ELF-1 (cell line): Measurements from ENCODE around the gene CYGB.
"Not testable (repeated sequence)": the region's sequence is repeated elsewhere in the genome, so short reads cannot be mapped to it uniquely, and the experiment has no call there.

ENCODE experiments used
- DNase-seq: peaks from one replicate; pipeline ENCODE4 v3.0.0-alpha.2; 2016; ENCODE audit warnings: low read depth, low spot score

Gene CYGB

DNA sequence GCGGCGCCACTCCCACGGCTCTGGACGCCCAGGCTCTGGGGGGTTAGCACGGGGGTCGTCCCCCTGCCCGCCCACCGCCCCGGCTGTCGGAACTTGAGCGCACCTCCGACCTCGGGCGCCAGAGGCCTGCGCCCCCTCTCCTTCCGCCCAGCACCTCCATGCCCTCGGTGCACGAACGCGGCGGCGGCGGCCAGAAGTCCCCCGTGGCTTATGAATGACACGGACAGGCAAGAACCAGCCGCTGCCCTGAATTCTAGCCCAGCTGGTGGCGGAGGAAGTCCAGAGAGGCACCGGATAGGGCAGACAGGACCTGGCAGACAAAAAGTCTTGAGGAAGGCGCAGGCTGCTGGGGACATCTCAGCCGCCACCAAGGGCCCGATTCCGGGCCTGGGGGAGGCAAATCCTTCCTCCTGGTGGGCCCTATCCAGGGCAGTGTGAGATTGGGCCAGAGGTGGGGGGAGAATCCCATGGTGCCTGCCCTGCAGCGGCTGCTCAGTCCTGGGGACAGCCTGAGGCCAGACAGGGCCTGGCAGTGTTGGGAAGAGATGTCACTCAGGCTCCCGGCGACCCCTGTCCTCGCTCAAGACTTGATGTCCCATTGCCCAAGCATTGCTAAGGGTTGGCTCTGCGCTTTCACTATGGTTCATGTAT lies 897 bp upstream of the CYGB start:
- DNase-seq, result no peak

DNA sequence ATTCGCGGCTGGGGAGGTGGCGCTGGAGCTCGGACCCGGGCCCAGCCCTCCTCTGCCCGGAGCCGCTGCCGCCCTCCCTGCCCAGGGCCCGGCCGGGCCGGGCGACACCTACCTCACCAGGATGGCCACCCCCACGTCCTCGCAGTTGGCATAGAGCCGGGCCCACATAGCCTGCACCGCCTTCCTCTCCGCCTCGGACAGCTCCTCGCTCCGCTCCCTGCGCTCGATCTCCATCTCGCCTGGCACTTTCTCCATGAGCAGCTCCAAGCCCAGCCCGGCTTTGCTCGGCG lies 276 bp downstream of the CYGB start:
- DNase-seq, result no peak

DNA sequence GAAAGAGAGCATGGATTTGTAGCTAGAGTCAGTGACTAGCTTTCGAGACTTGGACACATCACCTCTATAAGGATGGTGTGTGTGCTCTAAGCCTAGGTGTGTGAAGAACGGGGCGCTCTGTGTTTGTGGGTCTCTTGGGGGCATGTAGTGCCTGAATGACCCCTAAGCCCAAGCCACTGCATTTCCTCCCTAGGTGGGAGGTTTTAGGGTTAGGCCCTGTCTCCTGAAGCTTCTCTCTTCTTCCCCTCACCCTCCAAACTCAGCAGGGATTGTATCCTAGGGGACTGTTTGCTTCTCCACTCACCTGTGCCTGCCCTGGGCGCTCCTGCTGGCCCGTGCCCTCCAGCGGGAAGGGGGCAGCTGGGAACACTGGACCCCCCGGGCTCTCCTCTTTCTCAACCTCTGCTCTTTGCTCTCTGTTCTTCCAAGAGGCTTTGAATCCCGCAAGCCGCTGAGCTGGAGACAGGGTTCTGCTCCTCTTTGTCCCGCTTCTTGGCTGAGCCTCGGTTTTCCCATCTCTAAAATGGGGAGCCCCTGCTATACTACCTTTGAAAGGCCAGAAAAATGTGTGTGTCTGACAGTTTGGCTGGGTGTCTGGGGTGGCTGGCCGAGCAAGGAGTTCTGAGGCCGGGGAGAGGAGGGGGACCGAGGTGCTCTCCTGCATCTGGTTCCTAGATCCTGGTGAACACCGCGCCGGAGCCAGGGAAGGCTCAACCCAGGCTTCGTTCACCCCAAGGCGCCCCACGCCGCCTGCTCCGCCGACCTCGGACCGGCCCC lies 810 bp downstream of the CYGB start:
- DNase-seq, result no peak

DNA sequence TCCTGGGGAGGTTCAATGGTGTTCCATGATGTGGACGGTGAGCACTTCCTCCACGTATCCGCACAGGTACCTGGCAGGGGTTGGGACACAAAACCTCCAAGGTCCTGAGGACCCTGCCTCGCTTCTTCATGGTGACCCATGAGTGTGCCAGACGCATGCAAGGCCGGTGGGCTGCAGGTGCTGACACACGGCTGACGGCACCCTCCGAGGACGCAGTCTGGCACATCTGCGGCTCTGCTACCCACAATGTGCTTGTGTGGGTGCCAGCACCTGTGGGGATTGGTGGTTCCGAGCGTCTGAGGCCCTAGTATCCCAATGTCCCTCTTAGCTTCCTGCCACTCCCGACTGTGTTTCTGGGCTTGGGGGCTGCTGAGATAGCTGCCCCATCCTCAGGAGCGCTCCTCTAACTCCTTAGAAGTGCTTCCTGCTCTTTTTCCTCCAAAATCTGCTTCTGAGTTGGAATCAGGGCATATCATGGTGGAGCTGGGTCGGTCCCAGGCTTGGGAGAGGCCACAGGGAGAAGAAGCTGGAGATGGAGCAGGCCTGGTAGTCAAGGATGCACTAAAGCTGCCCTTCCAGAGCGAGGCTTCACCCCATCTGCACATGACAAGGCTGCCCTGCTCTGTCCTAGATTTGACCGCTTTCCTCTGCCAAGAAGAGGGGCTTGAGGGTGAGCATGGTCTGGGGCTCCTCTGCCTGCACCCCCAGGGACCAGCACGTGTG lies 1.6 kb downstream of the CYGB start:
- no peak for DNase-seq

DNA sequence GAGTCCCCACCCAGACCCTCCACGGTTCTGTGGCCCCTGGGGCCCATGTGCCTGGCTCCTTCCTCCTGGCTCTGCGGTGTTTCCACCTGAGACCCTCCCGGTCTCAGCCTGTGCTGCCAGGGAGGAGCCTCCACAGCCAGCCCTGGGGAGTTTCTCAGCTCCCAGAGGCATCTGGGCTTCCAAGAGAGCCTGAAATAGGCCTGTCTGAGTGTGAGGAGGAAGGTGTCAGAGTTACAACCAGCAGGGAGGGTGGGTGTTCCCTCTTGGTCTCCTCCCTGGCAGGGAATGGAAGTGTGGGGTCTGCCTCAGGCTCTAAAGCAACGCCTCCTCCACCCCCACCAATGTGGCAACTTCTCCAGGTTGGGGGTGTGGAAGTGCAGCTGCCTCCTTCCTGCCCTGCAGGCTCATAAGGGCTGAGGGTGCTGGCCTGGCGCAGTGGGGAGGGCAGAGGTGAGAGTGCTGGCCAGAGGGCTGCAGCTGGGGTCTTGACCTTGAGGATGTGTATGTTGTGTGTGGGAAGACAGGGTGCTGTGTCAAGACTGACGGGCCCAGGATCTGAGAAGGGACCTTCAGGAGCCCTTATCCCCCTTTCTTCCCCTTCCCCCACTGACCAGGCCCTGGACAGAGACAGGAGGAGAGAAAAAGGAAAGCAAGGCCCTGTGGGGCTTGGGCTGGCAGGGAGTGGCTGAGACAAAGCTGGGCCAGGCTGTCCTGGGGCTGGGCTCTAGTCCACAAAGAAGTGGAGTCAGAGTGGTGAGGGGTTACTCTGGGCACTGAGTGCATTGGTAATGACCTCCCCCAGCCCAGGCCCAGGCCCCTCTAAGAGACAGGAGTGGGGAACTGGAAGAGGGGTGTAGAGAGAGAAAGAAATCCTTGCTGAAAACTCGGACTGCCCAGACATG lies 2.4 kb downstream of the CYGB start:
- DNase-seq, result no peak

DNA sequence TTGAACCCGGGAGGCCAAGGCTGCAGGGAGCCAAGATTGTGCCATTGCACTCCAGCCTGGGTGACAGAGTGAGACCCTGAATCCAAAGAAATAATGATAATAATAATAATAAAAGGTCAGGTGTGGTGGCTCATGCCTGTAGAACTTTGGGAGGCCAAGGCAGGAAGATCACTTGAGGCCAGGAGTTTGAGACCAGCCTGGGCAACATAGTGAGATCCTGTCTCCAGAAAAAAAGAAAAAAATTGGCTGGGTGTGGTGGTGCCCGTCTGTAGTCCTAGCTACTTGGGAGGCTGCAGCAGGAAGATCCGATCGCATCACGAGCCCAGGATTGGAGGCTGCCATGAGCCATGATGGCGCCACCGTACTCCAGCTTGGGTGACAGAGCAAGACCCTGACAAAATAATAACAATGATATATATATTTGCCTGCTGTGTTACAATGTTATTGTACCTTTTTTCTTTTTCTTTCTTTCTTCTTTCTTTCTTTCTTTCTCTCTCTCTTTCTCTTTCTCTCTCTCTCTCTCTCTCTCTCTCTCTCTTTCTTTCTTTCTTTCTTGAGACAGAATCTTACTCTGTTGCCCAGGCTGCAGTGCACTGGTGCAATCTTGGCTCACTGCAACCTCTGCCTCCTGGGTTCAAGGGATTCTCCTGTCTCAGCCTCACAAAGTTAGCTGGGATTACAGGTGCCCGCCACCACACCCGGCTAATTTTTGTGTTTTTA lies 3.7 kb downstream of the CYGB start:
- DNase-seq, result not testable (repeated sequence)

DNA sequence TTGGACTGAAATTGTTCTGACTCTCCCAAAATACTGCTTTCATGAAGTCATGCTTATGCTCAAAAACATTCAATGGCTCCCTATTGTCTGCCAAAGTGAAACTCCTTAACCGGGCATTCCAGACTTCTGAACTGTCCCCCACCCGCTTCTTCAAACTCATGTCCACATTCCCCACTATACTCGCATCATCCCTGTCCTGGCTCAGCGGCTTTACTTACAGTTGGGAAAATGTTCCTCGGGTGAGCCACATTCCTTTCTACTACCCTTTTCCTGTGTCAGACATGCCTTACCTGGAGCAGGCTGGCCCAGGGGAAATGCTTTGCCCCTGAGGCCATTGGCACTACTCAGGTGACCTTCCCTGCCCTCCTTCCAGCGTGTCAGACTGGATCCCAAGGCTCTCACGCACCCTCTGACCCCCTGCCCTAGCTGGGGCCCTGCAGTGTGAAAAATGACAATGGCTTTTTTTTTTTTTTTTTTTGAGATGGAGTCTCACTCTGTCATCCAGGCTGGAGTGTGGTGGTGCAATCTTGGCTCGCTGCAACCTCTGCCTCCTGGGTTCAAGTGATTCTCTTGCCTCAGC lies 5.3 kb downstream of the CYGB start:
- DNase-seq, result no peak

DNA sequence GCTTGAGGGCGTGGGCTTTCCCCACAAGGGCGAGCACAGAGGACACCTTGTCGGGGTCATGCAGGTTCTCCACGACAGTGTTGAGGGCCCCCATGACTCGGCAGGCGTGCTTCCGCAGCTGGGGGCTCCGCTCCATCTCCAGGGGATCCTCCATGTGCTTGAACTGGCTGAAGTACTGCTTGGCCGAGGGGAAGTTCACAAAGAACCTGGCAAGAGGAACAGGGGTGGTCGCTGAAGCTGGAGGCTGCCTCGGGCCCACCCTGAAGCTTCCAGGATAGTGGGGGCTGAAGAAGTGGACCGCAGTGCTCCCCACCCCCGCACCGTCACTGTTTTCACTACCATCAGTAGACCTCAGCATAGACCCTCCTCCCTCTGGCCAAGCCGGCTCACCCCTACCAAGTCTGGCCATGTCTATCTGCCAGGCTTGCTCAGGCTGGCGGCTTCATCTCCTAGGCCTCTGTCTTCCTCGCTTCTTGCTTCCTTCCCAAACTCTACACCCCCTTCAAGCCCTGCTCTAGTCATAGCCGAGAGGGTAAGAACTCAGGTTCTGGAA lies 5.9 kb downstream of the CYGB start:
- DNase-seq, result no peak

DNA sequence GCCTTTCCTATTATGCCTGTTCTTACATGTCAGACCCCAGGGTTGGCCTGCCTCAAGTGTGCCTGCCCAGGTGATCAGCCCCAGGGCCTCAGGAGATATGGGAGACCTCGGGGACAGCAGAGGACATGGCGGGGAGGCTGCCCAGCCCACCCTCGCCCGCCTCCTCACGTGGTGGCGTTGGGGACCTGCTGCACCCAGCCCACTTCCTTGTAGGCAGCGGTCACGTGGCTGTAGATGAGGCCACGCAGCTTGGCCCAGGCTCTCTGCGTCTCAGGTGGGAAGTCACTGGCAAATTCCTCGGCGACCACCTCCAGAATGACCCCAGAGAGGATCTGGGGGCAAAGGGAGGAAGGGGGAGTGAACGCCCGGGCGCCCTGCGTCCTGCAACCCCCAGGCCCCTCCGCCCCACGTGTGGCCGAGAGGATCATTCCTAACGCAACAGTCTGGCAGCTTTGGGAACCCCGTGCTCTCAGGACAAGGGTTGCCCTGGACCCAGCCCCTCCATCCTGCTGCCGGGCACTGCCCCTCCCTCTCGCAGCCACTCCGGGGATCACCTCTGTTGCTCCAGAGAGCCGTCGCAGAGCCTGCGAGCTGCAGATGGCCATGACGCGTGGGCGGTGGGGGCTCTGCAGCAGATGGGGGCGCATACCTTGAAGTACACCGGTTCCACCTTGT lies 6.6 kb downstream of the CYGB start:
- no peak for DNase-seq

DNA sequence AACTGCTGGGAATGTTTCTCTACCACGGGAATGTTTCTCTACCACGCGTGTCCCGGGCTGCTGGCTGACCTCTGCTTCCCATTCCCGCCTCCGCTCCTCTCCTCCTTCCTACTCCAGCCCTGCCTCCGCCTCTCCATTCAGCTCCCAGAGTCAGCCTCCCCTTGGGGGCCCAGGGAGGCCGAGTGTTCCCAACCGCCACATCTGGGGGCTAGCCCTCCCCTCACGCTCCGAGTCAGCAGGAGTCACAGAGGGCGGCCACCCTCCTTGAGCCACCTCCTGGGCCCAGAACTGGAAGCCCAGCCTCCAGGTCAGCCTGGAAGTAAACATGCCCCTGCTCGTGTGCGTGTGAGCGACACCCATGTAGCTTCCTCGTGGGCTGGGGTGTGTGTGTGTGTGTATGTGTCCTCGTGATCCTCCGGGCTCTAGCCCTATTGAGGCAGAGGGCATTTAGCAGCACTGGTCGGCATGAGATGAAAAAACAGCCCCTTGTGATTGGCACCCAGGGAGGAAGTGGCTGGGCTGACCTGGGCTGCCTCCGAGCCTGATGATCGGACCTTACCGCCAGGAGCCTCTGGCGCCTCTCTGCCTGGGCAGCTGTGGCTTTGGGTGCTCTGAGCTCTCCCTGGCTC lies 7.3 kb downstream of the CYGB start:
- peak; percentile 50 for DNase-seq

DNA sequence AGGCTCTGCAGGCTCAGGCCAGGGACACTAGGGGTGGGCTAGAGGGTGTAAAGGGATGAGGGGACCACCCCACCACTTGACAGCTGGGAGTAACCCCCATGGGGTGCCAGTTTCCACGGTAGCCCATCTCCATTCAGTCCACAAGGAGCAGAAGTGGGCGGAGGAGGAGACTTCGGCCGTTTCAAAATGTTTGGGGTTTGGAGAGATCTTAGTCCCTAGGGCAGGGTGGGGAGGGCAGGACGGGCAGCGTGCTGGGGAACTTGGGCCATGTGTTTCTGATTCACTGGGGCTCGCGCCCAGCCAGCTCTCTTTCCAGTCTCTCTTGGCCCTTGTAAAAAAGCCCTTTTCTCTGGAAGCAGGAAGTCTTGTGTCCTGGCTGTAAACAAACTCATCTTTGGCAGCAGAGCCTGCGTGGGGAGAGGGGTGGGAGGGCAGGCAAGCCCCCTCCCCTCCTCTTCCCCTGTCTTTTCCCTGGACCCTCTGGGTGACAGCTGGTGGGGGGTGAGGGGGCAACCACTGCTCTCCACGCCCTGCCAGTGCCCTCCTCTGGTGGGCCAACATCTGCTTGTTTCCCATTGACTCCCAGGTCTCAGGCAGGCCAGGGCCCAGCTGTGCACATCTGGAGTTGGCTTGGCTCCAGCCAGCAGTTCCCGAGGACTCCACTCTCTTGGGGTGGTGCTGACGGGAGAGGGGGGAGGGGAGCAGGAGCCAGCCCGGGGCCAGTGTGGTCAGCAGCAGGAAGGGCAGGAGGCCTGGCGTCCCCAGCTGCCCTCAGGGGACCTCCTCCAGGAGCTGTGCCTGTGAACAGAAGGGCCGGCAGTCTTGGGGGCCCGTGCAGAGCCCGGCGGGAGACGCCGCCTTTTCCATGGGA lies 8.1 kb downstream of the CYGB start:
- peak; percentile 77 for DNase-seq

DNA sequence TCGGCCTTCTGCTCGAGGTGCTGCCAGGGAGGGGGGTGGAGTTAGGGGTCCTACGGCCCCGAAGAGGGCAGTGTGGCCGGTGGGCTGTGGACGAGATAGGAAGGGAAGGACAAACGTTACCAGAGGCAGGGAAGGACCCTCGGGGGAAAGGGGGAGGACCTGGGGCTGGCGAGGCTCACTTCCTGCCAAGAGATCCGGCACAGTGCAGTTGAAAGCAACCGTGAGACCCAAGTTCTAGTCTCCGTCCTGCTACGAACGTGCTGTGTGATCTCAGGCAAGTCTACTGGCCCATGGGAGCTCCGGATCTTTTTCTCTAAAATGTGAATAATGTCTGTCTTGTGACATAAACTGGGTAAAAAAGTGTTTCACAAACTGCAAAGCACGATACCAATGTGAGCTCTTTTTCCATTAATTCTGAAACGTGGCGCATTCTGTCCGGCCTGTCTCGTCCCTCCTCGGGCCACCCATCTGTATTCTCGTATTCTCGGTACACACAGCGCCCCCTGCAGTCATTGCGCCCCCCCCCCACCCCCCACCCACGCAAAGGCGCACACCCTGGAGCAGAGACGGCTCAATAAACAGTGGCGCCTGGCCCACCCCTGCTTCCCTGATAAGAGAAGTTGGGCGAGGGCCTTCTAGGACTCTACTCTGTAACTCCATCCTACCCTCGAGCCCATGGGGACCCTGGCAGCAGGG lies 8.8 kb downstream of the CYGB start:
- peak; percentile 10 for DNase-seq

DNA sequence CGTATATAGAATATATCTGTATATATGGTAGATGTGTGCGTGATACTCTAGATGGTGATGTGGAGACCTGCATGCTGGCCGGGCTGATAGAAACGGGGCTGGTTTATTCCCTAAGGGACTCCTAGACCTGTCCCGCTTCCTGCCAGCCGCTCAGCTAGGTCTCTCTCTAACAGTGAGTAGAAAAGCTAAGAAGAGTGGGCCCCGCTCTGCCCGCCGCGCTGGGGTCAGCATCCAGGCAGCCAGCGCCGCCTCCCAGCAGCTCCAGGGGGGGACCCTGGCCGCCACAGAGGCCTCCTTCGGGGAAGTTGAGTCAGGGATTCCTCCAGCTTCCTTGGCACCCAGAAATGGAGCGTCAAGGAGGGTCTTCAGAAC lies 9.4 kb downstream of the CYGB start:
- DNase-seq, result no peak

DNA sequence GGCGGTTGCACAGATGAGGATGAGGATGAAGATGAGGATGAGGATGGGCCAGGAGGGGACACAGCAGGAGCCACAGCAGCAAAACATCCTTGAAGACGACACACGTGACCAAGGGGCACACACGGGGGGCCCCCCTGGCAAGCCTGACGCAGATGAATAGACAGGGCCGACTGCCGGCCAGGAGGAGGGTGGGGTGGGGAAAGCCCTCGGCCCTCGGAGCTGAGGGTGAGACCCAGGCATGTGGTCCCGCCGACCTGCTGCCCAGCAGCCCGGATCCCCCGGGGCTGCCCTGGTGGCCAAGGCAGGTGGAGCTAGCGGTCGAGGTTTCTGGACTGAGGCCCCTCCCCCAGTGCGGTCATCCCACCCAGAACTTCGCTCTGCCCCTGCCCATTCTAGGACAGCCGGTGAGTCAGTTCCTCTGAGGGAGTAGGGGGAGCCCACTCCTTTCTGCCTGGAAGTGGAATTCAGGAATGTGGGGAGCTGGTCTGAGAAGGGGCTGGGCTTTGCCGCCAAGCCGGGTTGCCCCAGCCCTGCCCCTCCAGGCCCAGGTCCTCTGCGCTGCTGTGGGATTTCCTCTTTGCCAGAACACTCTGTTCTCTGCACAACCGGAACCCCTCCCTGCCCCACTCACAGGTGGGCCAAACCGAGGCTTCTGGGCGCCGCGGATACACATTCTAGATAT lies 9.9 kb downstream of the CYGB start:
- peak; percentile 85 for DNase-seq

DNA sequence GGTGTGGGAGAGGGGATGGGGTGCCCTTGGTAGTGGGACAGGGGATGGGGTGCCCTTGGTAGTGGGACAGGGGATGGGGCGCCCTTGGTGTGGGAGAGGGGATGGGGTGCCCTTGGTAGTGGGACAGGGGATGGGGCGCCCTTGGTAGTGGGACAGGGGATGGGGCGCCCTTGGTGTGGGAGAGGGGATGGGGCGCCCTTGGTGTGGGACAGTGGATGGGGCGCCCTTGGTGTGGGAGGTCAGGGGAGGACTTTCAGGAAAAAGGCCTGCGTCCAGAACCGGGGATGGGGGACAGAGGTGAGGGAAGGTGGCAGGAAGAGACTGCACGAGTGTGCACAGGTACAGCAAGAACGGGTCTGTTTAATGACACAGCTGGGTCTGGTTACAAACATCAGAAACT lies 10.5 kb downstream of the CYGB start:
- not testable (repeated sequence) for DNase-seq

DNA sequence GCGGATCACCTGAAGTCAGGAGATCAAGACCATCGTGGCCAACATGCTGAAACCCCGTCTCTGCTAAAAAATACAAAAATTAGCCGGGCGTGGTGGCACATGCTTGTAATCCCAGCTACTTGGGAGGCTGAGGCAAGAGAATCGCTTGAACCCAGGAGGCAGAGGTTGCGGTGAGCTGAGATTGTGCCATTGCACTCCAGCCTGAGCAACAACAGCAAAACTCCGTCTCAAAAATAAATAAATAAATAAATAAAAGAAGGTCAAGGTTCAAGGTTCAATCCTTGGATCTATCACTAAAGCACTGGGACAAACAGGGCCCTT lies 12.0 kb downstream of the CYGB start:
- DNase-seq, result not testable (repeated sequence)
